AG04449 (cell line): Measurements from ENCODE around the gene PLSCR3.

Experiments used
- CTCF ChIA-PET: fragments of 350-600 bp; formaldehyde crosslinking; extraction: SDS; loops from one replicate; lab custom pipeline; 2021; ENCODE audit warnings: antibody characterized with exemption; lab: Yijun Ruan, JAX
- POLR2A ChIA-PET: fragments of 400-600, 350-600 bp; formaldehyde crosslinking; extraction: SDS; loops from one replicate; lab custom pipeline; 2020; ENCODE audit warnings: antibody characterized with exemption, inconsistent platforms; lab: Yijun Ruan, JAX
- DNase-seq: peaks from one replicate; pipeline ENCODE4 v3.0.0-alpha.2; 2010; ENCODE audit warnings: low read depth, low spot score
- H3K4me3 ChIP-seq: 2 replicates; pipeline ENCODE4 v1.5.1; 2011; ENCODE audit warnings: low read depth, mild to moderate bottlenecking, control low read depth, low read length
- CTCF ChIP-seq: IDR thresholded peaks from one replicate; pipeline ENCODE4 v1.5.1; 2011; ENCODE audit warnings: mild to moderate bottlenecking, moderate library complexity, low read length, control low read depth, inconsistent platforms; ENCODE audit not compliant: insufficient read depth; ENCODE audit errors: missing control alignments

Gene PLSCR3

GRCh38 chr17:7355573-7355972, 38.8 kb downstream of the PLSCR3 start:
- TF ChIP-seq CTCF, result no peak
- POLR2A ChIA-PET, result interaction anchor here (0.8 to 1.1 kb wide), 4 partner anchors 25 to 205 kb away, joined by 3 to 4 read pairs (median 3); no protein-coding TSS in a partner anchor
- DNase-seq, result no peak
- CTCF ChIA-PET, result interaction anchor here (0.7 to 5.4 kb wide), 31 partner anchors 9 to 234 kb away, joined by 3 to 67 read pairs (median 5); partner anchors contain the start of genes ACAP1, FGF11, NLGN2 and SENP3
- H3K4me3 ChIP-seq, result no peak overlapping the region

GRCh38 chr17:7355053-7355452, 39.3 kb downstream of the PLSCR3 start, which contains the start of gene TMEM95:
TMEM95 (plus strand) TSS chr17:7355156; CDS start chr17:7355205, 49 bp downstream.
- H3K4me3 ChIP-seq, result peak within 1 kb of the TSS; percentile 9; the same call in 1 of the 2 replicates
- DNase-seq, result no peak
- CTCF ChIA-PET, result interaction anchor here (1.0 to 5.4 kb wide), 26 partner anchors 7 to 235 kb away, joined by 3 to 67 read pairs (median 6); partner anchors contain the start of genes ACAP1, FGF11, SENP3 and SOX15
- POLR2A ChIA-PET, result interaction anchor here (1.1 to 2.7 kb wide), 2 partner anchors 25 to 129 kb away, joined by 3 to 10 read pairs; partner anchors contain the start of gene POLR2A
- TF ChIP-seq CTCF, result no peak

- no peak for DNase-seq
- ChIA-PET POLR2A (interaction anchor here (1.1 to 2.7 kb wide), 2 partner anchors 26 to 130 kb away, joined by 3 to 10 read pairs; partner anchors contain the start of gene POLR2A), CTCF (interaction anchor here (0.9 to 5.4 kb wide), 10 partner anchors 8 to 207 kb away, joined by 3 to 67 read pairs (median 10); partner anchors contain the start of genes FGF11, SENP3, SPEM2 and TMEM102)
- no peak for TF ChIP-seq CTCF
- H3K4me3 ChIP-seq, result peak overlapping the region; percentile 9; the same call in 1 of the 2 replicates
Observed at GRCh38 chr17:7354262-7354843, 40.0 kb downstream of the PLSCR3 start.

- peak overlapping the region; percentile 96 for H3K4me3 ChIP-seq
- ChIA-PET POLR2A (interaction anchor here (0.5 to 2.7 kb wide), 2 partner anchors 74 to 131 kb away, joined by 3 to 10 read pairs; partner anchors contain the start of gene POLR2A), CTCF (interaction anchor here (1.2 to 5.4 kb wide), 5 partner anchors 9 to 208 kb away, joined by 4 to 67 read pairs (median 42); partner anchors contain the start of genes FGF11, SENP3 and TMEM102)
- TF ChIP-seq CTCF, result no peak
- no peak for DNase-seq
Observed at GRCh38 chr17:7352910-7353635, 41.3 kb downstream of the PLSCR3 start.

GRCh38 chr17:7352503-7352889, 41.8 kb downstream of the PLSCR3 start:
- CTCF ChIA-PET, result interaction anchor here (0.7 to 5.4 kb wide), 4 partner anchors 10 to 208 kb away, joined by 4 to 67 read pairs (median 34); partner anchors contain the start of genes FGF11, SENP3 and TMEM102

More at GRCh38 chr17:7352503-7352889, 41.8 kb downstream of the PLSCR3 start:
- DNase-seq, result no peak
- POLR2A ChIA-PET, result interaction anchor here (0.5 to 2.7 kb wide), 2 partner anchors 73 to 132 kb away, joined by 3 to 10 read pairs; partner anchors contain the start of gene POLR2A
- TF ChIP-seq CTCF, result no peak
- H3K4me3 ChIP-seq, result peak overlapping the region; percentile 96
